Measurements from ENCODE around the gene CASP3.
A peak's percentile ranks its signal among the peaks of the same experiment; 100 is the strongest.
"Not testable (repeated sequence)": the region's sequence is repeated elsewhere in the genome, so short reads cannot be mapped to it uniquely, and the experiment has no call there.

CASP3 gene

DNA sequence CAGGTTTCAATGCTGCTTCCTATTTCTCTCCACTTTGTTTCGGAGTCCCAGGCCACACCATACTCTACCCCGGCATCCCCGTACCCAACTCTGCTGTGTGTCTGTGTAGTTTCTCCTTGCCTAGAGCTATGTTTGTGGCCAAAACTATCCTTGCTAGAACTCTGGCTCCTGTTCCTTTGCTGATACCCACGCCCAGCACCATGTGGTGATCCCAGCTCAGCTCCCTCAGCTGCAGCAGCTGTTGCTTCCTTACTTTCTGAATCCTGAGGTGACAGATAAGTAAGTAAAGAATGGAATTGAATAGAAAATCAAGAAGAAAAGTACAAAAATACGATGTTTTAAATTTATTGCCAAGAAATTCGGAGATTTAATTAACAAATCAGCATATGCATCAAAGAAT, 55.8 kb downstream of the CASP3 start:
- no peak for DNase-seq

- not testable (repeated sequence) for DNase-seq
Observed at GRCh38 chr4:184591747-184592270, 57.4 kb downstream of the CASP3 start.

DNA sequence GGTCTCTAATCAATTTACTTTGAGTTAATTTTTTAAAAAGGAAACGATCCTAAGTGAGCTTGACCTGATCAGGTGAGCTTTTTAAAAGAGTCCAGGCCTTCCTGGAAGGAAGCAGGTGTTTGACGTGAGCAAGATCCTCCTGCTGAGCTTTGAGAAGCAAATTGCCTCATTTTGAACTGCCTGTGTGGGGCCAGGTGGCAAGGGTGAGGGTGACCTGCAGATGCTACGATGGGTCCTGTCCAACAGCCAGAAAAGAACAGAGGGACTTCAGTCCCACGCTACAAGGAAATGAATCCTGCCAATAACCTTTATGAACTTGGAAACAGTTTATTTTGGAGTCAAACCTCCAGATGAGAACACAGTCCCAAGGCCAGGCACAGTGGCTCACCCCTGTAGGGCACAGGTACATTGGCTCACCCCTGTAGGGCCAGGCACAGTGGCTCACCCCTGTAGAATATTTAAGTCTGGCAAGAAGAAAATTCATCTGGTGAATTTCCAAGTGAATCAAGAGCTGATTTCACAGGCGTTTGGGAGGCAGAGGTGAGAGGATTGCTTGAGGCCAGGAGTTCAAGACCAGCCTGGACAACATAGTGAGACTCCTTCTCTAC, 58.1 kb downstream of the CASP3 start:
- DNase-seq = no peak

GRCh38 chr4:184590196-184590595, 59.1 kb downstream of the CASP3 start:
- no peak for DNase-seq

DNA sequence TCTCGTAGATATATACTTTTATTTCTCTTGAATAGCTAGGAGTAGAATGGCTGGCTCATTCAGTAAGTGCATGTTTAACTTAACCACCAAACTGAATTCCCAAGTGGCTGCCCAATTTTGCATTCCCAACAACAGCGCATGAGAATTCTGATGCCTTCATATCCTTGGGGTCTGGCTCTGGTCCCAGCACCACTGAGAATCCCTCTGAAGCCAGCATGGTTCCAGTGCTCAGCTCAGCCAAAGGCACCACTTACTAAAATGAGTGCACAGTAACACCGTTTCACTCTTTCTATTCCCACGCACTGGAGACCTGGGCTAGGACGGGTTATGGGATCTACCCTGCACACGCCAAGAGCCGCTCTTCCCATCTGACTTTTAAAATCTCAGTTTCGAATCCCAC, 60.4 kb downstream of the CASP3 start:
- DNase-seq = peak; percentile 4

DNA sequence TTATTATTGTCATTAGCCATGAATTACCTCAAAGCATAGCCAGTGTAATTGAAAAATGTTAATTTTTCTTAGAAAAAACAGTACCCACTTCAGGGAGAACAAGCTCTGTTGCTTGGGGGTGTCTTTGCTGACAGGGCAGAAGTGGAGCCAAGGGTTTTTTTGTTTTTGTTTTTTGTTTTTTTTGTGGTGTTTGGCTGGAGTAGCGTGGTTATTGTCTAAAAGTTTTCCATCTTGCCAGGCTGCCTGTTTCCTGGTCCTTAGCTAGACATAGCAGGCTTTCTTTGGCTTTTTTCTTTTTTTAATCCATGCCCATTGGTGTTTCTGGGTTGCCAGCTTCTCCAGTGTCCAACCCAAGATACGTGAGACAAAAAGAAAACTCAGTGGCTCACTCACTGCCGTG, 61.5 kb downstream of the CASP3 start:
- no peak for DNase-seq

DNA sequence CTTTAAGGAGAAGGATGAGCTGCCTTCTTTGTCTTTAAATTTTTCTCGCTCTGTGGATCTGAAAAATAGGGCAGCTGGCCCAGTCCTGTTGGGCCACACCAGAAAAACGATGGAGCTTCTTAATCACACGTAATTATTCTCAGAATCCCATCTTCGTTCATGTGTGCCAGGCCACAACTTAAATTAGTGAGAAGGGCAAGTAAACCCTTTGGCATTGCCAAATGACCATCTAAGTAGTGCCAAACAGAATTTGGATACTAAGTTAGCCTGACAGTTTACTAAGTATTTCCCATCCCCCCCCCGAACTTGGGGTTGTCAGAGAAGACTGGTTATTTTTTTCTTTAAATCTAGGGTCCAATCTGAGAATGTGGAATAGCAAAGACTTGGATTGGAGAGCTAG, 62.0 kb downstream of the CASP3 start:
- no peak for DNase-seq

- DNase-seq = no peak
Observed at GRCh38 chr4:184583738-184584502, 65.3 kb downstream of the CASP3 start.
